ENCODE results near the gene PTAR1.

The PTAR1 gene

GRCh38 chr9:69748304-69748703, 11.5 kb downstream of the PTAR1 start:
- no peak for DNase-seq

DNA sequence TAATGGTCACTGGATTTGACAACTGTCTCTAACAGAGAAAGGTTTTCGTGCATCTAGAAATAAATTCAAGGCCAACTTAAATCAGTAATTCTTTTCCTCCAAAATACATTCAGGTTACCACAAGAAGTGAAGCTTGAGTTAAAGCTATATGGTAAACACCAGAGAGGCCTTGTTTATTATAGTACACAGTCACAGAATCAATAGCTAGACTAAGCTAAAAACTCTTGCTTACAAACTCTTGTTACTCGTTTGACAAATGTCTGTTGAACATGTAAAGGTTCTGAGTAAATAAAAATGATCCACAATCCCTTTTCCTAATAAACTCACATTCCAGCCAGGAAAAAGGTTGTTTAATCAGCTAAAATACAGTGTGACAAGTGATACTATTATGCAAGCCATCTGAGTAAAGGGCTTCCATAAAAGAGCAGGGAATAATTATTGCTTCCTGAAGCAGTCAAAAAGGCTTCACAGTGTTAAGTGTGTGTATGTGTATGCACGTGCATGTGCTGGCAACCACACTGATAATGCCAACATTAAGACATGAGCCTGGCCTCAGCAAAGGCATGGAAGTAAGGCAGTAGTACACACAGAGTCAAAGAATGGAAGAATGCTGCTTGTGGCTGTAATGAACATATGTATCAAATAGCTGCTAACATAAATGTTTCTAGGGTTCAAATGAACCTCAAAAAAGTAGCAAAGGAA, 12.8 kb downstream of the PTAR1 start:
- no peak for DNase-seq

- DNase-seq, result no peak
These were observed 13.9 kb downstream of the PTAR1 start for GRCh38 chr9:69745716-69746437.

- no peak for DNase-seq
These were observed 15.0 kb downstream of the PTAR1 start for GRCh38 chr9:69744688-69745380.

DNA sequence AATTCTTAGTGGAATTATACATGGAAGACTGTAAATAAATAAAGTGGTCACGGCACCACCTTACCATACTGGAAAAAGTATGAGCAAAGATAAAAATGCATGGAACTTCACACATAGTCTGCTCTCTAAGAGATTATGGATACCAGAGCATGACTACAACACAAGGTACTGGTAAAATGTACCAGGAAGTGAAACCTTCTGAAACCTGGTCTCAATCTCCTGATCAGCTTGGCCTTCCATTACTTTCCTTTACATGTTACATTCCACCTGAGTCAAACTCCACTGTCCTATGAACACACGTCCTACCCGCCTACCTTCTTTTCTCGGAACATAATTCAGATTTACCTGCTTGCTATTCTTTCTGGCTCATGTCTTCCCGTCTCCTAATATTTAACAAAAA, 15.9 kb downstream of the PTAR1 start:
- DNase-seq, result no peak

GRCh38 chr9:69740872-69741505, 18.8 kb downstream of the PTAR1 start:
- DNase-seq, result no peak

GRCh38 chr9:69731348-69731747, 28.5 kb downstream of the PTAR1 start:
- no peak for DNase-seq

DNA sequence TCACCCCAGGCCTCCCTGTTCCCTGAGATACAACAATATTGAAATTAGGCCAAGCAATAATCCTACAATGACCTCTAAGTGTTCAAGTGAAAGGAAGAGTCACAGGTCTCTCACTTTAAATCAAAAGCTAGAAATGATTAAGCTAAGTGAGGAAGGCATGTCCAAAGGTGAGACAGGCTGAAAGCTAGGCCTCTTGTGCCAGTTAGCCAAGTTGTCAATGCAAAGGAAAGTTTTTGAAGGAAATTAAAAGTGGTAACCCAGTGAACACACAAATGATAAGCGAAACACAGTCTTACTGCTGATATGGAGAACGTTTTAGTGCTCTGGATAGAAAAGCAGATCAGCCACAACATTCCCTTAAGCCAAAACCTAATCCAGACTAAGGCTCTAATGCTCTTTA, 39.8 kb downstream of the PTAR1 start:
- no peak for DNase-seq

DNA sequence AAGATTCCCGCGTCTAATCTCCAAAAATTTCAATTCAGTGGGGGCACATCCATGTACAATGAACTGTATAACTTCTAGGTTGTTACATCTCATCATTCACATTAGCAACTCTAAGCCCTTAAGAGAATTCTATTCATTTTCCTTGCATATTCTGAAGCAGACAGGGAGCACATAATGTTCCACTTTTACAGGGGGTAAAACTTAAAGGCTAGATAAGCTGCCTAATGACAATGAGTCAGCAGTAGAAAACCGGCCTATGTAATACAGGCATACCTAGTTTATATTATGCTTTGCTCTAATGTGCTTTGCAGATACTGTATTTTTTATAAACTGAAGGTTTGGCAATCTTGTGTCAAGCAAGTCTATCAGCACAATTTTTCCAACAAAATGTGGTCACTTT, 40.4 kb downstream of the PTAR1 start:
- no peak for DNase-seq

GRCh38 chr9:69718218-69718617, 41.6 kb downstream of the PTAR1 start:
- no peak for DNase-seq

DNA sequence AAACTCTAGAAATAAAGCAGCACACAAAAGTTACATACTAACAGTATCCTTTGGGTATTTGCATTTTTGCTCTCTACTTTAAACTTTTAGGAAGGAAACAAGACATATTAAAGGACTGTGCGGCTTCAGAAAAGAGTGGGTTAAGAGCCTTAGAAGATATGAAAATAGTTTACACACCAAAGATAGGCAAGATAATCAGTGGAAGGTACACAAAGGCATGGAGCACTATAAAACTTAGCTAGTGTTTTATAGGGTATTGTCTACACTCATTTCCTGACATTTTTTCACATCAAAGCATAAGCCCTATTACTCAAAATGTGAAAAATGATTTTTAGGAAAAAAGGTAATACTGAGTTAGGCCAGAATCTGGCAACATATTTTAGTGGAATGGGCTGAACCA, 44.0 kb downstream of the PTAR1 start:
- no peak for DNase-seq

DNA sequence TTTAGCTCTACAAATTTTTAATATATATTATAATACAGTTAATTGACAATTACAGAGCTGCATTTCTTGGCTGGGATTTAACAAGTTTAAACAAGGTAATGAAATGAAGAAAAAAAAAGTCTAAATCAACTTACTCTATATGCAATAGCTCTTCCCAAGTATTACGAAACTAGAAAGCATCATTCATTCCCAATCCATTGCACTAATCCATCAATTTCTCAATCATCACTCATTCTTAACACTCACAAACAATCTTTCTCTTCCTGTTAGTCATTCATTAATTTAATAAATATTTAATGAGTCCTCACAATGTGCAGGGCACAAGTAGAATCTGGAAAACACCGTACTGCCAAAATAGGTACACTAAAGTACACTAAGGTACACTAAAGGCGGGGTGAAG, 44.7 kb downstream of the PTAR1 start:
- no peak for DNase-seq

DNA sequence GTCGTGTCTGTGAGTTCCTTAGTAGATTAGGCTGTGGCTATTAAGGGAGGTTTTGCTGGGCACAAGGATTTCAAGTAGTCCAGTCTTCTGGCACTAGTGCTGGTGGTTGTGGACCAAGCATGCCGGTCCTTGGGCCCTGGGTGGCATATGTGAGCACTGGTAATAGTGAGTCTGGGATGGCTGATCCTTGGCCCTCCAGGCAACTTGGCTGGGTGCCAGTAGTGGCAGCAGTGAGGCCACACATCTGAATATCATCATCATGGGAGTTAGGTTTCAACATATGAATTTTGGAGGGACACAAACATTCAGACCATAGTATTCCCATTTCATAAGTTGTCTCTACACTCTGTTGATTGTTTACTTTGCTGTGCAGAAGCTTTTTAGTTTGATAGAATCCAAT, 62.3 kb downstream of the PTAR1 start:
- no peak for DNase-seq

DNA sequence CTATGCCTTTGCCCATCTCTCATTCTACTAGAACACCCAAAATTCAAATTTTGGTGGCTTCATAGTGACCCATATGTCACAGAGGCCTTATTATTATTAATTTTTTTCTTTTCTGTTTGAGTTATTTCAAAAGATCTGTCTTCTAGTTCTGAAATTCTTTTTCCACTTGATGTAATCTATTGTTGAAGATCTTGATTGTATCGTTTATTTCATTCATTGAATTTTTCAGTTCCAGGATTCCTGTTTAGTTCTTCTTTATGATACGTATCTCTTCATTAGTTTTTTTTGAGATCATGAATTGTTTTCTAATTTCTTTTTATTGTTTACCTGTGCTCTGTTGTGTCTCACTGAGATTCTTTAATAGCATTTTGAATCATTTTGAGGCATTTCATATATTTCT, 63.0 kb downstream of the PTAR1 start:
- DNase-seq, result no peak

DNA sequence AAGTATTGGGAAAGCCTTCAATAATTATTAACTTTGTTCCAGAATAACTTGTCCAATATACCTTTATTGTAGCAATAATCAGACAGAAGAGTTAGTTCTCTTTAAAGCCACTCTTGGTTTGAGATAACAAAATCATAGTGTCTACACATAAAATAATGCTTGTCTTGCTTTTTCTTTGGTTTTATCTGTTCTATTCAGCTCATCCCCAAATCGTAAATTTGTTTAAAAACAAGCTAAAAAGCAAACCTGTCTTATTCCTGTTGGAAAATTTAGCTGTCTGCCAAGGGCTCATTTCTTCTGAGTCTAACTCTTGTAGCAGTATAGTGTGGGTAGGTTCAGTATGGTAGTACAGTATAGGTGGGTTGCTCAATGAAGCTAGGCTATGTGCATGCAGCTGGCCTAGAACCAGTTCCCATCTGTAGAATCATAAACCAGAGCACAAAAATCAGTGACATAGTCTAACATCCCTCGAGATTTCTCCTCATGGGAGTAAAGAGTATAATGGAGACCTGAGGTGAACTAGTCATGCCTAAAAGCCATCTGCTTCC, 69.7 kb downstream of the PTAR1 start:
- no peak for DNase-seq

DNA sequence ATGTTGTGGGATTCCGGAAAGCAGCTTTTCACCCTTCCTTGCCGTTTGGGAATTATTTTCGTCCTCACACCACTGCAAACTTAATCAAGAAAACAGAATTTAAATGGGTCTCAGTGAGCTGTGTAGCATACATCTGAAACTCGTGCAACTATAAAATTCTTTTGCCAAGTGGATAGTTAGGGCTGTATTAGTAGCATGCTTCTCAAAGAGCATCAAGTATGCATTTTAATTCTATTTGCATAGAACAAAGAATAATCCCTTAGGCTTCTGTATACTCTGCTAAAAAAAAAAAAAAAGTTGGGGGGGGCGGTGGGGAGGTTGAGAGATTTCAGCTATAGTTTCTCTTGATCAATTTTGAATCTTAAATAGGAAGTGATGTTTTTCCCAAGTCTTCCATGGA, 75.9 kb downstream of the PTAR1 start:
- DNase-seq, result no peak

DNA sequence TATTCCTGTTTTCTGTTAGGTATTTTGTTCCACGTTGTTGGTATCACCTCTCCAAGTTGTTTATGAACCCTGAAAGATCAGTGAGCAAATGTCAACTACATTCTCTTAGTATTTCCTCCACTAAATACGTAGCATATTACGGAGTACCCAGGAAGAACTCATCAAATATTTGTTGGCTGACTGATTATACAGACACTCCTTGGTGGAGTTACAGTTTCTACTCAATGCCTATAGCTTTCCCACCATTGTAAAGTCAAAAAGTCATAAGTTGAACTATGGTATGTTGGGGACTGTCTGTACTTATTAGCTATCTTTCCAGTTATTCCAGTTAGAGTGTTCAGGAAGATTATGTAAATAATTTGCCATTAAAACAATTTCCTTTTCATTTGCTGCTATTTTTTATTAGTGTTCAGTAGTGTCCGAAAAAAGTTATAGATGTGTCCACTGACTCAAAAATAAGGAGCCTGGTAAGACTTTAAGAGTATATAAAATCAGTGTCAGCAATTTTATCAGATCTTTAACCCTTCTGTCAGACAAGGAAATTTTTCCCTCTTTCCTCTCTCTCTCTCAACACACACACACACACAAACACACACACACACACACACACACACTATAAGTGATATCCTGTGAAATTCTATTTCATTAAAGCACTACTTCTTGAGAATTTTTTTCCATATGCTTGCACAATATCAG, 80.8 kb downstream of the PTAR1 start:
- no peak for DNase-seq

DNA sequence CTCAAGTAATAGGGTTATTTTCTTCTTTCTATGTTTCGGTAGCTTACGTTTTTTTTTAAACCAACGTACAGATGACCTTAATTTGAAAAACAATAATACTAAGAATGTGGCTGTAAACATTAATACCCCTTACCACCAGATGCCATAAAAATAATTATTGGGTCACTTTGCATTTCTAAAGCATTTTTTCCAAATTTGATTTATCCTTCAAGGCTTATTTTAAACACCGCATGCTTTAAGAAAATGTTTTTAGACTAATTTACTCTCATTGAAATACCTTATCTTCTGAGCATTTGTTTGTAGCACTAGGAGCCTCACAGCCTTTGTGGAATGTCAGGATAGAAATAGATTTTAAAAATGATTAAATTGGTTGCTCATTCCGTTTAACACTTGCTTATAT, 81.9 kb downstream of the PTAR1 start:
- no peak for DNase-seq

- DNase-seq, result no peak
These were observed 84.2 kb downstream of the PTAR1 start for GRCh38 chr9:69675563-69675962.

DNA sequence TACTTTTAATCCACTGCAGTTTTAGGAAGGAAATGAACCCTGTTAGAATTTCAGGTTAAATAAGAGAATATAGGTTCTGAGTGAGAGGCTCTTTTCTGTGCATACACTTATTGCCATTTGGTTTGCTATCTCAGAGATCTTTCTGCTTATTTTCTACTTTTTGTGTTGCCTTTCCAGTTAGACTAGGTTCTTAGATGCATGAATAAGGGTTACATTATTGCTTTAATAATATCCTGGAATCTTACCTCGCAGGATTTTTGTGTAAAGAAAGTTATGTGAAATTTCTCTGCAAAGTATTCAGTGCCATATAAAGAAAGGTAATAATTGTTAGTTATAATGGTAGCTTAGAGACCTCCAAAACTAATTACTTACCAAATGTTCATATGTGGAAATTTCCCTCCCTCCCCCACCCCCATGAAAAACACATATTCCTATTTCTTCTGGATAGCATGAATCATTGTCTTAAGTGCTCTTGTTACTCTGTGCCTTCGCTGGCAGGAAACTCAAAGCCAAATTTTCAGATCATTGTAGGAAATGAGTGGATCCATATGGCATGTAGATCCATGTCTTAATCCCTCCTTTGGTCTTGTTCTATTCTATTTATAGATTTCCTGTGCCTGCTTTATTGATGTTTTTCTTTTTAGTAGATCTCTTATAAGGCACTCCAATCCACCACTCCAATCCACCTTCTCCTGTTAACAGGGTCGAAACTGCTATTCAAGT, 84.9 kb downstream of the PTAR1 start:
- no peak for DNase-seq

- no peak for DNase-seq
These were observed 85.6 kb downstream of the PTAR1 start for GRCh38 chr9:69674112-69674685.

DNA sequence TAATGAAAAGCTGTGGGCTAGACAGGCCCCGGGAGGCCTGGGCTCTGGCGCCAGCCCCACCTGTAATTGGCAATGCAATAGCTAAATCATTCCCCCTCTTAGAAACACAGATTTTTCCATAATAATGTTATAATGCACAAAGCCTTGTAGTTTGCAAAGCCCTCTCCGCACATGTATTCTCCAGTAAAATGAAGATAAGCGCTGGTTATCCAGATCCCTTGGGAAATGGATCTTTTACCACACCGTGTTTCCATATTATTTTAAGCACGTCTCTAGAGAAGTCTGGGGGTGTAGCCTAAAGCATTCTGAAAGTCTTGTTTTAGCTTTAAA, 86.5 kb downstream of the PTAR1 start:
- DNase-seq, result no peak

Measured in stimulated activated naive CD4-positive, alpha-beta T cell treated with Interleukin-2 at 50 U/mL for 16 hours (primary cell).